ELR (cell line): ENCODE measurements around the gene NAMPT.
A peak's percentile ranks its signal among the peaks of the same experiment; 100 is the strongest.
"Not testable (repeated sequence)": the region's sequence is repeated elsewhere in the genome, so short reads cannot be mapped to it uniquely, and the experiment has no call there.

Experiments used
- DNase-seq: peaks from one replicate; pipeline ENCODE4 v3.0.0-alpha.2; 2015; ENCODE audit warnings: low read depth

Gene NAMPT

DNA sequence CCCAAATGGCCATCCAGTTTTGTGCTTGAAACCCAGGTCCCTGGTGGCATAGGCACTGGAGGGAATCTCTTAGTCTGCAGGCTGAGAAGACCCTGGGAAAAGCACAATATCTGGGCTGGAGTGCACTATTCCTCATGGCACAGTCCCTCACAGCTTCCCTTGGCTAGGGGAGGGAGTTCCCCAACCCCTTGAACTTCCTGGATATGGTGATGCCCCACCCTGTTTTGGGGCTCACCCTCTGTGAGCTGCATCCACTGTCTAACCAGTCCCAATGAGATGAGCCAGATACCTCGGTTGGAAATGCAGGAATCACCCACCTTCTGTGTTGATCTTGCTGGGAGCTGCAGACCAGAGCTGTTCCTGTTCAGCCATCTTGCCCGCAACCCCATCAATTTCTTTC, 19.8 kb upstream of the NAMPT start:
- DNase-seq: no peak

DNA sequence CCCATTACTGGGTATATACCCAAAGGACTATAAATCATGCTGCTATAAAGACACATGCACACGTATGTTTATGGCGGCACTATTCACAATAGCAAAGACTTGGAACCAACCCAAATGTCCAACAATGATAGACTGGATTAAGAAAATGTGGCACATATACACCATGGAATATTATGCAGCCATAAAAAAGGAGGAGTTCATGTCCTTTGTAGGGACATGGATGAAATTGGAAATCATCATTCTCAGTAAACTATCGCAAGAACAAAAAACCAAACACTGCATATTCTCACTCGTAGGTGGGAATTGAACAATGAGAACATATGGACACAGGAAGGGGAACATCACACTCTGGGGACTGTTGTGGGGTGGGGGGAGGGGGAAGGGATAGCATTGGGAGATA, 13.8 kb upstream of the NAMPT start:
- DNase-seq: not testable (repeated sequence)

DNA sequence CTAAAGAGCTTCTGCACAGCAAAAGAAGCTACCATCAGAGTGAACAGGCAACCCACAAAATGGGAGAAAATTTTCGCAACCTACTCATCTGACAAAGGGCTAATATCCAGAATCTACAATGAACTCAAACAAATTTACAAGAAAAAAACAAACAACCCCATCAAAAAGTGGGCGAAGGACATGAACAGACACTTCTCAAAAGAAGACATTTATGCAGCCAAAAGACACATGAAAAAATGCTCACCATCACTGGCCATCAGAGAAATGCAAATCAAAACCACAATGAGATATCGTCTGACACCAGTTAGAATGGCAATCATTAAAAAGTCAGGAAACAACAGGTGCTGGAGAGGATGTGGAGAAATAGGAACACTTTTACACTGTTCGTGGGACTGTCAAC, 13.4 kb upstream of the NAMPT start:
- not testable (repeated sequence) for DNase-seq

DNA sequence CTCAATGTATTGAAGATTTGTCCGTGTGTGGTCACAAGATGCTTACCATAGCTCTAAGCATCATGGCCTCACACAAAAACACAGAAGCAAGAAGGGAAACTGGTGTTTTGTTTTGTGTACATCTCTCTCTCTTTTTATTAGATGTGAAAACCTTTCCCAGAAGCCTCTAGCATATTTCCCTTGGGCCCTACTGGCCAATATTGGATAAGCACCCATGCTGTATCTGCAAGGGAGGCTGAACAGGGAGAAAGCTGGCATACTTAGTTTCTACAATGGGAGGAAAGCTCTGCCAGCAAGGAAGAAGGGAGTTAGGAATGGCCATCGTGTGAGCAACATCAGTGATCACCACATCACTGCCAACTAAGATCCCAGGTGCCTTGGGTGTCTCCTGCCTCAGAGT, 9.6 kb upstream of the NAMPT start:
- peak; percentile 15 for DNase-seq

DNA sequence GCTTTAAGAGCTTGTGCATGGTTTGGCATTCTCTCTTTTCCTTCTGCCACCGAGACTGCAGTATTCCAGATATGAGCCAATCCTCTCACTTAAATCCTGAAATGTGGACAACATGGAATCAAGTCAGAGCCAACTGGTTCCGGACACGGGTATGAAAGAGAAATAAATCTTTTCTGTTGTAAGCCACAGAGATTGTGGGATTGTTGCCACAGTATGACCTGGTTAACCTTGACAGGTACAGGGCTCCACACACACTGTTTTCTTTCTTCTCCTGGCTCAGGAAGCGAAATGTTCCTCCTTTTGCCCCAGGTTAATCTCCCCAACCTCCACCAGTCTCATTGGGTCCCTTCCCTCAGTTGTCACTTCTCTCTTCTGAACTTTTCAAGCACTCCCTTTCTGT, 6.5 kb upstream of the NAMPT start:
- DNase-seq: no peak

DNA sequence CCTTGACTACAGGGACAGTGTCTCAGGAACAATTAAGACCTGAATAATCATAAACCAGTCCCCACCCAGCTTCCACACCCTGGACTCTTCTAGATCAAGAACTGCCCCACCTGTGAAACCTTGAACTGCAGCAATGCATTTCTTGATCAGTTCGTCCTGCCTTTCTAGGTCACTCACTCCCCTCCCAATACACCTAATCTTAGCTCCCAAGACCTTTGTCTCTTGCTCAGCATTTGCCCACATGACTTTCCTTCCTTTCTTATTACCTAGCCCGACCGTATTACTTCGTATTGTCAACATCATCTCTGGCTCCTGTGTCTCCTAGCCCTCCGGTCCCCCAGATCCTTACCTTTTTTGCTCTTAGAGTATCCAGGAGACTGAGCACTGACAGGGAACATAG, 5.5 kb upstream of the NAMPT start:
- no peak for DNase-seq

DNA sequence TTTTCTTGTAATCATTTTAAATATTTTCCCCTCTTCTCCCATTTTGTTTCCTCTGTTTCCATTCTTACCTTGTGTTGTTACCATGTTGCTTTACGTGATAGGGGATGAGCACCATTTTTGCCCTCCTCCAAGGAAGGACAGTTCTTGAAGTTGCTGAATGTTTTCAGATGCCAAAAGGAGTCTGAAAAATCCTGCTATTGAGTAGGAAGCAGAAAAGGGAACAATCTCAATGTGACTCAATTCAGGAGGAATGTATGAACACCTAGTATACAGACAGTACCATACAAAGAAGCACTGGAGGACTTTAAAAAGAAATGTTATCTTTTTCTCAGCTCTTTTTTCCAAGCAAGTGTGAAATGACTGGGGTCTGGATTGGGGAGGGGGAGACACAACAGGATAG, 5.1 kb upstream of the NAMPT start:
- peak; percentile 46 for DNase-seq

DNA sequence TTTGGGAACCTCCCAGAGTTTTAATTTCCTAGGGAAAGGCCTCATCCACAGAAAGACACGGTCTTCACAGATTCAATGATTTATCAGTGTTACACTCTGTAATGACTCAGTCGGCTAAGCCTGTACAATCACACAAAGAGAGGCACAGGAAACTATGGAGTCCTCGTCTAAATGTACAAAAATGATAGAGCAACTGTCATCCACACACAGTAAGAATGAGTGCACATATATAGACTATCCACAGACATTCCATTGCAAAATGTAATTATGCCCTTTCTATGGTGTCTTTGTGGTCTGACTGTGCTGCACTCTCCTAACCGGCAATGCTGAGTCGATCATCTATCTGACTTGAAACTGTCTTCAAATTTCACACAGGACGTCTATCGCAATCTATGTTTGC, 3.5 kb upstream of the NAMPT start:
- peak; percentile 13 for DNase-seq

DNA sequence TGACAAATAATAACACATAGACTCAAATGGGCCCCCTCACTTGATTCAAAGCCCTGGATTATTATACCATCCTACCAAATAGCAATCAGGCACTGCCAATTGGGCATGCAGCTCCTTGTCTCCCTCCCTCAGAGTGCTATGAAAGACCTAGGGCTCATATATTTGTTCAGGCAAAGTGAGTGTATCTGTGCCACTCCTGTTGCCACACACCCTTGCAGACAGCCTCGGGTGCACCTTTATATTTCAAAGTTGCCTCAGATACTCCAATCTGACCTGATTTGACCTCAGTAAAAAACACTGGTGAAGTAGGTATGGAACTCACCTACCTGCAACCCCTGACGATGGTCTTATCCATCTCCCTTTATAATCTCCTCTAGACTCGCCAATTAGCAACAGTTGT, 3.0 kb upstream of the NAMPT start:
- DNase-seq: no peak

DNA sequence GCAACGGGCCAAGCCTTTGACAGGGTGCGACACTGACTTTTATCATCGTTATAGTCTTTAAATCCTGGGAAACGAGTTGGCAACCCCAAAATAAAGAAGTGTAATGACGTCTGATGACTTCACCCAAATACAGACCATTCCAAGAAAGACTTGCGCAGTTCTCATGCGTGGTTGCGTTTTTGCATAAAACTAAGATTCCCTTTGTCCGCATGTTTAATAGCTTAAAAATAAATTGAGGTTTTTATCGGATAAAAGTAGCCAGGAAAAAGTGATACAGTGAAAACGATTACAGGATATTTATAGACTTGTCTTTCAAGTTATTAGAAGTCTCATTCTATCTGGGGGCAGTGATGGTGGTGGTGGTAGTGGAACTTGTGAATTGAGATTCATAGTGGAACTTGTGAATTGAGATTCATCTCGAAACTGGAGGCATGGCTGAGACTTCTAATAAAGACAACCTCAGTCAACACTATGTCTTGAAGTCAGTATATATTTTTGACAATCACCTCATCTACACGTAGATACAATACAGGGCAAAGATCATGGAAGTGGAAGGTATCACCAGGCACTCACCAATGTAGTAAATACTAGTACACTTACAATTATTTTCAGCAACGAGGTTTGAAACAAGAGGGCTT, 1.2 kb upstream of the NAMPT start:
- no peak for DNase-seq

DNA sequence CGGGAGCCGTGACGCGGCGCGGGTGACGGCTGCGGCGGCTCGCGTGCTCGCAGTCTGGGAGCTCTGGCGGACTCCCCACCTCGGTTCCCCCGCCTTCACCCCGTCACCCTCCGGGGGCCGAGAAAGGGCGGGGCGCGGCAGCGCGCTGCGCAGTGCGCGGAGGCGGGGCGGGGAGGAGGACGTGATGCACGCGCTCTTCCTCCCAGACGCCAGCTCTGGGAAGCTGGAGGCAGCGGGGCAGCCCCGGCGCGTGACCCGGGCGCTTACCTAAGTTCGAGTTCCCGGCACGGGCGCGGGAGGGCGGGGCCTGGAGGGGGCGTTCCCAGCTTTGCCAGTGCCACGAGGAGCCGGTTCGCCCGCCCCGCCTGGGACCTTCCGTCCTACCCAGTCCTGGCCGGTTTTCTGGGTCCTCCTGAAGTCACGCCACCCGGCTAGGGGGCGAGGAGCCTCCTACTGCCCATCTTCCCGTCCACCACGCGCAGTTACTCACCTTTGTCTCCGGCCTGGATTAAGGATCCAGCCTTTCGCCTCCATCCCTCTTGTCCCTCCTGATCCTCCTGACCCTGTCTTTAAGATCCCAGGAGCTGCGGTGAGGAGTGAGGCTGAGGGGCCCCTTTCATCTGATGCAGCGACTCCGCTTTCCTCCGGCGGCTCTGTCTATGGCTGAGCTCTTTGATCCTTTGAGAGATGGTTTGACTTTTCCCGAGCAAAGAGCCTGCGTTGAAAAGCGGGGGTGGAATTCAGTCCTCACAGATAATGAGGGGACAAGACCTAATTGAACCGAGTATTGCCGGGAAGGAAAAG, 470 bp upstream of the NAMPT start:
- DNase-seq: peak; percentile 96

DNA sequence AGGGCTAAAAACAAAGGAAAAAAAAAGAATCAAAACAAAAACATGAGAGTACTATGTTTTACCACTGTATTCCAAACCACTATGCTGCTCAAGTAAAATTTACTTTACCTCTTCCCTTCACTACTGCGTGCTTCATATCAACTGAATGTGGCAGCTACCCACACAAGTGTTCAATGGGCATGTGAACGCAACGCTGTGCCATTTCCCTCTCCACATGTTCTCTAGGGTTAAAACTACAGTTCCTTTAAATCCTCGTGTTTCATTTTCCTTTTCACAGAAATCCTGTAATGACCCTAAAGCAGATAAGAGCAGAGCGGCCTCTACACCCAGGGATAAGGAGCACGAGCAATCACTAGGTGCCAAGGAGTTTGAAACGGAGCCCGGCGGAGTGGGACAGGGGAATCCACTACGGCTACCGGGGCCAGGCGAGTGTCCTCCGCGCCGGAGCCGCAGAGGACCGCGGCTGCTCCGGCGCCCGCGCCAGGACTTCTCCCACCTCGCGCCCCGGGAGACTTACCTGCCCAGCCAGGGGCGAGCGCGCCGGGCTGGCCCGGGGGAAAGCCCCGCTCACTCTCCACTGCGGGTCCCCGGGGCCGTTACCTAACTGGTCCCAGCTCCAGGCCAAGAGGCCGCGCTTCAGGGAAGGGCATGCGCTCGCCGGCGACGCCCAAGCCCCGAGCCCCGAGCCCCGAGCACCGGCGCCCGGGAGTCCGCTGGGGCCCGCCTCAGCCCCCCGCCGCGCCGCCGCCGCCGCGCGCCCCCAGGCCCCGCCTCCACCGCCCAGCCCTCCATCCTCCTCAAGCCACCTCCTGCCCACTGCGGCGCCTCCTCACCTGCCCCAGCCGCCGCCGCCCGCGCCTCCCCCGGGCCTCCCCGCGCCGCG, 711 bp downstream of the NAMPT start:
- DNase-seq: peak; percentile 51

DNA sequence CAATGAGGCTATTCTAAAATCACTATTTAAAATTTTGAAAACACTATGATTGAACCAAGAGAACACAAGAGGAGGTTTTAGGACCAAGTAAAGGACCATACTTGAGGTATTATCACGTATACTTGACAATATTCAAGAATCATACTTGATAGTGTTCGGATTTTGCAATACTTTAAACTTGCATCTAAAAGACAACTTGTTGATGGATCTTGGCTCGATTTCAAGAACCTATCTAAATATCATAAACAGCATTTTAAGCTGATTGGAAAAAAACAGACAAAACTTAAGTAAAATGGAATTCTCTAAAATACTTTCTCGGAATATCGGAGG, 1.3 kb downstream of the NAMPT start:
- no peak for DNase-seq

DNA sequence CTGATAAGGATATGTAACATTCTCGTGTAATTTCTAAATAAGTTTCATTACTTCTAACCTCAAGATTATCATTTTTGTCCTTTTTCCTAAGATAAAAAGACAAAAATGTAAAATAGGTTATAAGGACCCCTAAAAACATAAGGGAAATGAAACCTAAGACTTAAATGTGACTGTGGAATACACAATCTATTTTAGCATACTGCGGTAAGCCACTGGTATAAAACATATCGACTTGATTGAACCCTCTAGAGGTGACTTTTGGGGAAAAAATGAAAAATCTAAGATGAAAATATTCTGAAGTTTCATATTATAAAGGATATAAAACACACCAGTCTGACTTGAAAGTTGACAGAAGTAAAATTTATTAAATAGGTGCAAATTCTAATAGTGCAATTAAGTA, 1.9 kb downstream of the NAMPT start:
- DNase-seq: no peak

DNA sequence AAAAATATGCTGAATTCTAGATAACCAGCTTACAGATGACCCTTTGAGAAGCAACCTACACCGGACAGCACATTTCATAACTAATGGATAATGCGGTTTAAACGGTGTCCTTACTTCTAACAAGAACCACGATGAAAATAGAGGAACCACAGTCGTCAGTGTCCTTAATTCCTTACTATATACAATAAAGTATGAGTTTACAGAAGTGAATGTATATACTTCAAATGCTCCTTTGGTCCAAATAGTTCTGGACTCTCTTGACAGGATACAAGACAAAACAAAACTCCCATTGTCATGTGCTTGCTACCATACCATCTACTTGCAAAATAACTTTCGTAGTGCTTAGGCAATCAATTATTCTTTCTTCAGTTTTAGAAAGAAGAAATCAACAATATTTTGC, 2.4 kb downstream of the NAMPT start:
- DNase-seq: no peak

DNA sequence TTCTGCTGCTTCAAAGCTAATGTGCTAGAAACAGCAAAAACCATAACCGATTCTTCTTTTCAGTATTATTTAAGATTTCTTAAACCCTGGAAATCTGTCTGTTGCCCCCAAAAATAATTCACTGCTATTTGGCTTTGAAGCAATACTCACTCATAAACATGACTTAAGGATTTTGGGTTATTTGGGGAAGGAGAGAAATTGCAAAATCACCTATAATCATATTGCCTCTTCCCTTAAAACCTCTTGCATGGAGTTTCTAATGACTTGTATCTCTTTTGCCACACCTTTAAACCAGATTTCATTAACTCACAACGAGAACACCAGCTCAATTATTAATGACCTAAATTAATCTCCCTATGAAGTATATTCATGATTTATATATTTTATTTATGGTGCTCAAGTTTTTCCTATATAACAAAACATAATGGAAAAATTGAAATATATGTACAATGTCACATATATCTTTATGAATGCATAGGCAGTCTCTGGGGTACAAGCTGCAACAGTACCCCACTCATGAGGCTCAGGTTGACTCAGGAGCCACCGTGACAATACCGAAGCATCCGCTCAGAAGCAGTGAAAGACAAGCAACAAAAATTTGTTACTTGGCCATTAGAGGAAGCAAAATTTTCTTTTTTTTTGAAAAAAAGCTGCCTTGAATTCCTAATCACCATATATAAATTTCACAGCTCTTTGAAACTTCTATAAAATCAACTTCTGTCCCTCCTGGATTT, 3.0 kb downstream of the NAMPT start:
- no peak for DNase-seq

DNA sequence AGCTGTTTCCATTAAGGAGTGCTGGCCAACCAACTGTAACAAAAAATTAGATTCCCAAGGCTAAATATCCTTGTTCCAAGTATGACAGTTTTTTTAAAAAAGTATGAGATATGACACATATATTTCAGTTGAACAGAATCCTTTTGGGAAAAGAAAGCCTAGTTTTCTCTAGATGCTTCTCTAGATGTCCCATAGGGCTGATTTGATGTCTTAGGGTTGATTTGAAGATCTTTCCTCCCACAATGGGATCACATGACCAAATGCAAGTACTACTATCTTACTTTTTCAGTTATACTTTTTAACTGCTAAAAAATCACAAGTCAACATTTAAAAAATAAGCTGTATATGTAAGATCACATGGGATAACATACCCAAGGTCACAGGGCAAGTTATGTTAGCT, 3.7 kb downstream of the NAMPT start:
- DNase-seq: no peak

DNA sequence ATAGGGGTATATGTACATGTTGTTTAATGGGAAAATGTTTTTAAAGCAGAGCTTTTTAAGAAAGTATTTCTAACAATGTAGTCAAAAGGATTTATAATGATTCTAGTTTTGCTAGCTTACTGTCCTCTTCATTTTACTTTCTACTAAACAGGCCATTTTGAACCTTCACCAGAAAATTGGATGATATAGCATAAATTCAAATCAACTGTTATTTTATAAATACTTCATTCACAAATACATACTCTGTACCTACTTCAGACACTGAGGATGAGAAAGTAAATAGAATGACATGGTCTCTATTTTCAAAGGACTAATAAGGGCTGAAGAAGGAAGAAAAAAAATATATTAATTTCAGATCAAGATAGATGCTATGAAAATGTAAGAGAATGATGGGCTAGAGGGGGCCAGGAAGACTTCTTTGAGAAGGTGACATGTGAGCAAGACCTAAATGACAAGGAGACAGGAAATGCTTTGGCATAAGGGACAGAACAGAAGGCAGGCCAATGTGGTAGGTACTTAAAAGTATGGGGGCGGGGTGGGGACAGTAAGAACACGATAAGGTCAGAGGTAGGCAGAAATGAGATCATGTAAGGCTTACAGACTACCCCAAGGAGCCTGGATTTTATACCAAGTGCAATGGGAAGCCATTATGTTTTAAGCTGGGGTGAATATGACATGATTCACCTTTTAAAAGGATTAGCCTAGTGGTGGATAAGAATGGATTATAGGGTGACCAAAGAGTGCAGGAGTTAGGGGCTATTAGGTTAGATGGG, 5.2 kb downstream of the NAMPT start:
- DNase-seq: peak; percentile 12

DNA sequence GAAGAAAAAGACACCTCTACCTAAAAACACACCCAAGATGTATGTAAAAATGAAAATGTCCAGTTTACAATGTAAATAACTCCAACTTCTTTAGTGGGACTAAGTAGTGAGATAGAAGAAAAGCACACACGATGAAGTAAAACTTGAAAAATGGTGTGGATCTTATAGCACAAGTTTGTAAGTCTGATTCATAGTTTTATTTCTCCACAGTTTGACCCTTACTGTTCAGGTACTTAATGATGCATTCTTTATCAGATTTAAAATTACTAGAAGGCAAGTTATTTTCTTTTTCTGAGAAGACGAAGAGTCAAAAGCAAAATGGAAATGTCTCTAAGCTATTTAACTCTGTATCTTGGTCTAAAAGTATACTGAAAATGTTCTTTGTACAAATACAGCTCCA, 6.1 kb downstream of the NAMPT start:
- peak; percentile 42 for DNase-seq

DNA sequence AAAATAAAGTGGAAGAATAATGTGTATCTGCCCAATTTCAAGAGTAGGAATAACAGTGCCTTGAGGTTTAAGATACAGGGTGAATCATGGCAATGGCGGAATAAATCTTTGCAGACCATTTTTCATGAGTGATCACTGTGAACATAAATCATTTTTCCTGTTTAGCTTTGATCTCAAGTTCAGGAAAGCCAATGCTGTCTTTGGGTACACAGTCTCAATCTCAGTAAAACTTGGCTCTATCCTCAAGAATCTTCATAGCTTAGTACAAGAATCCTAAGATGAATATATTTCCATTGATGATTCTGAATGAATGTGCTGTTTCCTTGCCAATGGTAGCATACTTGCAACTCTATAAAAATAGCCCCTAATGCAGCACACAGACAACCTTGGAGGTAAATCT, 6.8 kb downstream of the NAMPT start:
- peak; percentile 24 for DNase-seq

DNA sequence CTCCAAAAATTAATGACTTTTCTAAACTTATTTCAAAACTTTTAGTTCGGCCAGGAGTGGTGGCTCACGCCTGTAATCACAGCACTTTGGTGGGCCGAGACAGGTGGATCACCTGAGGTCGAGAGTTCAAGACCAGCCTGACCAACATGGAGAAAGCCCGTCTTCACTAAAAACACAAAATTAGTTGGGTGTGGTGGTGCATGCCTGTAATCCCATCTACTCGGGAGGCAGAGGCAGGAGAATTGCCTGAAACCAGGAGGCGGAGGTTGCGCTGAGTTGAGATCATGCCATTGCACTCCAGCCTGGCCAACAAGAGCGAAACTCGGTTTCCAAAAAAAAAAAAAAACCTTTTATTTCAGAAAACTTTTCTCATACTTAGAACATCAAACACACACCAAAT, 8.3 kb downstream of the NAMPT start:
- DNase-seq: no peak
